ENCODE results near the gene DIAPH2.
"Not testable (repeated sequence)": the region's sequence is repeated elsewhere in the genome, so short reads cannot be mapped to it uniquely, and the experiment has no call there.

Gene DIAPH2

DNA sequence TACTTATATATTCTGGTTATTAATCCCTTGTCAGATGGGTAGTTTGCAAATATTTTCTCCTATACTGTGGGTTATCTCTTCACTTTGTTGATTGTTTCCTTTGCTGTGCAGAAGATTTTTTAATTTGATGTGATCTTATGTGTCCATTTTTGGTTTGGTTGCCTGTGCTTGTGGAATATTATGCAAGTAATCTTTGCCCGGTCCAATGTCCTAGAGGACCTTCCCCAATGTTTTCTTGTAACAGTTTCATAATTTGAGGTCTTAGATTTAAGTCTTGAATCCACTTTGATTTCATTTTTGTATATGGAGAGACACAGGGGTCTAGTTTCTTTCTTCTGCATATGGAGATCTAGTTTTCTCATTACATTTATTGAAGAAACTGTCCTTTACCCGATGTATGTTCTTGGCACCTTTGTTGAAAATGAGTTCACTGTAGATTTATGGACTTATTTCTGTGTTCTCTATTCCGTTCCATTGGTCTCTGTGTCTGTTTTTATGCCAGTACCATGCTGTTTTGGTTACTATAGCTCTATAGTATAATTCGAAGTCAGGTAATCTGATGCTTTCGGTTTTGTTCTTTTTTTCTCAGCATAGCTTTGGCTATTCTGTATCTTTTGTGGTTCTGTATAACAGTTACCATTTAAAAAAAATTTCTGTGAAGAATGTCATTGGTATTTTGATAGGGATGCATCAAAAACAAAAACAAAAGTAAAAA lies 34.7 kb downstream of the DIAPH2 start:
- no peak for DNase-seq (ENCODE audit: low read depth in 2 of 2)

DNA sequence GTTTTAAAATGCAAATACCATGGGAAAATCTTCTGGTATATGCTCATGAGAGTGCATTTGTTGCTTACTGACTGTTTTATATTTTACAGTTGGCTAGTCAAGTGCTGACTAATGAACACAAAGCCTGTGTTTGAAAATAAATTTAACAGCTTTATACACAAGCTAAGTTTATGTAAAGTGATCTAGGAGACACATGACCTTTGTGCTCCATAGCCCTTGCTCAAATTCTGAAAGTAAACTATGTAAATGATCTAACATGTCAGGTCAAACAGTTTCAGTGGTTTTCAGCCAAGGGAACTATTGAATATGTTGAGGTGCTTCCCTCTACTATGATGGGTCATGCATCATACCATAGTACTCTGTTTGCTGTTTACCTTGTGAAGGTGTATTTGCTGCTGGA lies 36.7 kb downstream of the DIAPH2 start:
- no peak for DNase-seq (ENCODE audit: low read depth in 2 of 2)

GRCh38 chrX:96722781-96723180 lies 38.1 kb downstream of the DIAPH2 start:
- DNase-seq (ENCODE audit: low read depth in 2 of 2), result no peak

DNA sequence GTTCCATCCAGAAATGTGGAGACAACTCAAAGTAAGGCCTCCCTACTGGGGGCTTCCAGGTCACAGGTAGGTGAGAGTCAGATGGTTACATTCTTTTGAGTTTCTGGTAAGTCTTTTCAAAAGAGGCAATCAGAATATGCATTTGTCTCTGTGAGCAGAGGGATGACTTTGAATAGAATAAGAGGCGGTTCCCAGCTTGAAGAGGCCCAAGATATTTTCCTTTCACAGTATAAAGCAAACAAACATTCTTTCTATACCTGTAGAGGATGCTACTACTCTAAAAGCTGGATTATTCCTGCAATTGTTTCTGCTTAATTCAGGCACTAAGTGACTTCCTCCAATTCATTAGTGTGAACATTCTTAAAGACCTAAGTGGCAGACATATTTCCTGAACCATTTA lies 44.4 kb downstream of the DIAPH2 start:
- DNase-seq (ENCODE audit: low read depth in 2 of 2), result no peak

DNA sequence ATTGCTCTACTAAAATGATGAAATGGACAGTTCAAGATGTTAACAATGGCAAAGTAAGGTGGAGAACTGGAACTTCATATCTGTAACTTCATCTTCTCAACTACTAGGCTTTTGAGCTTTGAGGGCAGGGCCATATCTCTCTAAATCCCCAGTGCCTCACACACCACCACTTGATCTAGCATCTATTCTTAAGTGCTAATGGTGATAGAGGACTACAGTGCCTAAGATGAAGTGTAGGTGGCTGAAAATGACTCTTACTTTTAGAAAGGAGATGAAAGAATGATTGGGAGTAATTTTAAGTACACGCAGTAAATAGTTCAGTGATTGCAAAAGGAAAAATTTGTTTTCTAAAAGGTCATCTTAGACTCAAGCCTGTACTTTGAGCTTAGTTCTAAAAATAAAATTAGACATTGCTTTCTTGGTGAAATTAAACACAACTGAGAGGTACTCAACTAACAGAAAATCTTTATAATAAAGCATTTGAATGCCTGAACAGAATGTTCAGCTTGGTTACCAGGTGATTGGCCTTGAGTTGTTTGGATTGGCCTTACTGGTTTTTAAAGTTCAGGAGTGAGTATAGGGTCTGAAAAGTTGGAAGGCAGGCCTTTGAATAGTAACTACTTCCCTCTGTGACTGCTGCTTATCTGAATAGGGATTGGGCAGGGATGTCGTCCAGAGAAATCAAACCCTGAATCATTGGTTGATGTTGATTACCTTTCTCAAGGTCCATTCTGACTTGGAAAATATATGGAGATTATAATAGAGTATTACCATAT lies 45.4 kb downstream of the DIAPH2 start:
- DNase-seq (ENCODE audit: low read depth in 2 of 2), result no peak

DNA sequence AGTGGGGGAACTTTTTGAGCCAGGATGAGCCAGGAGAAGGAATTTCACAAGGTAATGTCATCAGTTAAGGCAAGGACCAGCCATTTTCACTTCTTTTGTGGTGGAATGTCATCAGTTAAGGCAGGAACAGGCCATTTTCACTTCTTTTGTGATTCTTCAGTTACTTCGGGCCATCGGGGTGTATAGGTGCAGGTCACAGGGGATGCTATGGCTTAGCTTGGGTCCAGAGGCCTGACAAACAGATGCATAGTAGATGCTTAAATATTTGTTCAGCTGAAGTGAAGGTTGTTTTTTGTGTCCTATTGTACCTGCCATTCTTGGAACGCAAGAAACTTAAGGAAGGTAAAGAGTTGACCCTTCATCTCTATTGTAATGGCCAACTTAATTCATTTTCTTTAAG lies 46.4 kb downstream of the DIAPH2 start:
- not testable (repeated sequence) for DNase-seq (ENCODE audit: low read depth in 2 of 2)

GRCh38 chrX:96743367-96744073 lies 58.9 kb downstream of the DIAPH2 start:
- no peak for DNase-seq (ENCODE audit: low read depth in 2 of 2)

DNA sequence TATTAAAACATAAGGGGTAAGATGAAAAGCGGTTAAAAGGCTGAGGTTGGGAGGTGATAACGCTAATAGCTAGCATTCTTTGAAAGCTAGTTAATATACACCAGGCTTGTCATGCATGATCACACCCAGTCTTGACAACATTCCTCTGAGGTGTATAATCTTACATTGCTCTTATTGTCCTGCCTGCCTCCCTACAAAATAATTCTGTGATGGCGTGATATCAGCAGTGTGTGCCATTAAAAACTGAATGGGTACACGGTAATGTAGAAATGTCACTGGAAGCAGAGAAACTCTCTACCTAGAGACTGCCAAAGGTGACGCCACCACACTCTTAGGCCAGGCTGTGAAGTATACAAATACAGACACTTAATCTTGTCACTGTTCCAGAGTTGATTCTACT lies 68.1 kb downstream of the DIAPH2 start:
- DNase-seq (ENCODE audit: low read depth in 2 of 2), result no peak

DNA sequence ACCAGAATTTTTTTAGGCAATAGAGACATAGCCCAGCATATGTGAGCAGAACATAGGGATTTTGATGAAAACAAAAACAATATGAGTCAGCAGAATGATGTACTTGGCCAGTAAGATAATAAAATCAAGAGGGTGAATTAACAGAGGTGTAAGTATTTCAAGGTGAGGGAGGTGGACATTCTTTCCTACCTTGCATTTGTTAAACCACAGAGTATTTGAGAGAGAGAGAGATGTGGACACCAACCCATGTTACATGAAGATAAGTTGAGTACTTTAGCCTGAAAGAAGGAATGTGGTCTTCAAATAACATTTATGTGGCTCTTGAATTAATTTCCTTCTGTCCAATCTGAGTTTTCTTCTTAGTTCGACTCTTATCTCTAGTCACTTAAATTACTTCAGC lies 68.6 kb downstream of the DIAPH2 start:
- DNase-seq (ENCODE audit: low read depth in 2 of 2), result no peak

- no peak for DNase-seq (ENCODE audit: low read depth in 2 of 2)
These were observed 71.8 kb downstream of the DIAPH2 start for GRCh38 chrX:96756491-96756890.

- DNase-seq (ENCODE audit: low read depth in 2 of 2), result no peak
These were observed 76.9 kb downstream of the DIAPH2 start for GRCh38 chrX:96761566-96761965.

GRCh38 chrX:96763608-96764007 lies 79.0 kb downstream of the DIAPH2 start:
- DNase-seq (ENCODE audit: low read depth in 2 of 2), result no peak

DNA sequence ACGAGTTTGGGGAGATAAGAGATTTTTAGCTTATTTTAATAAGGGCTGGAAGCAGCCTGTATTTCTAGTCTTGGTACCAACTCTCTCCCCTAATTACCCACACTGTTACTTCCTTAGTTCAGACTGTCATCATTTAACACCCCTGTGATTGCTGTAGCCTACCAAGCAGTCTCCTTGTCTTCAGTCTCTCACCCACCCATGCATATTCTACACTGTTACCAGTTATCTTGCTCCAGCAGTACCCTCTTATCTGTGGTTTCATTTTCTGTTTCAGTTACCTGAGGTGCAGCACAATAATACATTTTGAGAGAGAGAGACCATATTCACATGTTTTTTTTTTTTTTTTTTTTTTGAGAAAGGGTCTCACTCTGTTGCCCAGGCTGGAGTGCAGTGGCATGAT lies 80.2 kb downstream of the DIAPH2 start:
- no peak for DNase-seq (ENCODE audit: low read depth in 2 of 2)

DNA sequence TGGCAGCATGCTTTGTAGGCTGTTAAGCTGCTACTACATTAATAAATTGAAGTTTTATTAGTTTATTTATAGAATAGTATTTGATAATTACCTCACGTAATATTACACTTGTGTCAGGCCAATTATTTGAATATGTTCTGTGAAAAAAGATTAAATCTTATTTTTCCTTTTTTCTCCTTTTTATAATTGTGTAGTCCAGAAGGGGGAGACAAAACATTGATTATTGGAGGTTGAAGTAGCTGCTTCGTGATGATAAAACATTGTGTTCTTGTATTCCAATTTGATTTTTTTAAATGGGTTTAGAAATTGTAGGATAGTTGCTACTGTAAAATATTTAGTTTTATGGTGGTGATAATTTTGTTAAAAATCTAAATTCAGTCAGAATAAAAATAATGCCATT lies 85.7 kb downstream of the DIAPH2 start:
- no peak for DNase-seq (ENCODE audit: low read depth in 2 of 2)

GRCh38 chrX:96771486-96771885 lies 86.8 kb downstream of the DIAPH2 start:
- DNase-seq (ENCODE audit: low read depth in 2 of 2), result no peak

DNA sequence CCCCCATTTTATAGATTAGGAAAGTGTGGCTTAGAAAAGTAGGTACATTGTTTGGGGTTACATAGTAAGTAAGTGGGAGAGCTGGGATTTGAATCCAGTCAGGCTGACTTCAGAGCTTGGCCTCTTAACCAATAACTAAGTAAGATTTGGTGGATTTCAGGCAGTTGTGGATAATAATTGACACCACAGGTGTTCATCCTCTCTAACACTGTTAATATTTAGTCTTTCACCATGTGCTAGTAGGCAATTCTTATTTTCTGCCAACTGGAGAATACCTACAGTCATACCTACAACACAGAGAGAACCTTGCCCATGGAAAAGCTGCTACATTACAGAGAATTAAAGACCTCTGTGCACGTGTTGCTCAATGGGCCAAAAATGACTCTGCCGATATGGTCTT lies 89.5 kb downstream of the DIAPH2 start:
- no peak for DNase-seq (ENCODE audit: low read depth in 2 of 2)

- DNase-seq (ENCODE audit: low read depth in 2 of 2), result no peak
These were observed 92.3 kb downstream of the DIAPH2 start for GRCh38 chrX:96776966-96777365.

DNA sequence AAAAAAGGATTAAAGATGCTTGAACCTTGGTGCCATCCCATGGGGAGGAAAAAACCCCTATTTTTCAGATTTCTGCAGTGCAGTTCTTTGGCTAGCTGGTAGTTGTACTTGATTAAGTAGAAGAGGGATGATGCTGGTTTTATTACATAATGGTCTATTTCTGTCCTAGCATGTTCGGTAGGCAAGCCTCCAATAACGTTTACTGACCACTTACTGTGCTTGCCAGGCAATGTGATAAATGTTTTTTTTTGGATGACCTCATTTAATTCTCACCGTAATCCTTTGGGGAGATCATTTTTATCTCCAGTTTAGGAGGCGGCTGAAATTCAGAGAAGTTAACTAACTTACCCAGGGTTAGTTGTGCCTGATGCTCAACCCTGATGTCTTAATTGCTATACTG lies 106.9 kb downstream of the DIAPH2 start:
- DNase-seq (ENCODE audit: low read depth in 2 of 2), result no peak

DNA sequence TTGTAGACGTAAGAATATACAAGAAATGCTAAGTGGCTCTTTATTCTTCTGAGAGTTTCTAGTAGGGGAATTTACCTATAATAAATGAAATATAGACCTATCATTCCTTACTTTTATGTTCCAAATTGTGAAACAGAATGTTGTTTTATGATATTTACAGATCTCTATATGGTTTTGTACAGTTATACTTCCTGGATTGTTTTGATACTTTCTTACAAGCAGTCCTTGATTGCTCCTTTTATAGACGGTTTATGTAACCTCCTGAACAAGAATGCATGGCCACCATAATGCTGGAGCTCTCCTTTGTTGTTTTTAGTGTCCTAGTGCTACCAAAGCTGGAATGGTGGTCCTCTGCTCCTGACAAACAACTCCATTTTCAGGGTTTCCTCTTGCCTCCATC lies 107.4 kb downstream of the DIAPH2 start:
- no peak for DNase-seq (ENCODE audit: low read depth in 2 of 2)

- no peak for DNase-seq (ENCODE audit: low read depth in 2 of 2)
These were observed 114.3 kb downstream of the DIAPH2 start for GRCh38 chrX:96798982-96799381.

- DNase-seq (ENCODE audit: low read depth in 2 of 2), result no peak
These were observed 122.7 kb downstream of the DIAPH2 start for GRCh38 chrX:96807318-96807717.

GRCh38 chrX:96820935-96821334 lies 136.3 kb downstream of the DIAPH2 start:
- no peak for DNase-seq (ENCODE audit: low read depth in 2 of 2)

GRCh38 chrX:96824166-96824565 lies 139.5 kb downstream of the DIAPH2 start:
- DNase-seq (ENCODE audit: low read depth in 2 of 2), result no peak

Data from stimulated activated CD8-positive, alpha-beta memory T cell treated with anti-CD3 and anti-CD28 coated beads, Interleukin-15, amount 100 ng/mL, for 48 hours (primary cell).